GM12875 (cell line): ENCODE measurements around the gene PDE2A.

Experiments used
- H3K4me3 ChIP-seq: one replicate; pipeline ENCODE4 v1.5.1; 2011; ENCODE audit warnings: low read depth, low read length, control low read depth
- TF ChIP-seq, protein P1 (sequence below): IDR thresholded peaks from 2 replicates; pipeline ENCODE4 v1.5.1; 2011; ENCODE audit warnings: low read depth, mild to moderate bottlenecking, control low read depth, inconsistent platforms, low read length, moderate library complexity, borderline replicate concordance; ENCODE audit not compliant: insufficient read depth

Gene PDE2A

DNA sequence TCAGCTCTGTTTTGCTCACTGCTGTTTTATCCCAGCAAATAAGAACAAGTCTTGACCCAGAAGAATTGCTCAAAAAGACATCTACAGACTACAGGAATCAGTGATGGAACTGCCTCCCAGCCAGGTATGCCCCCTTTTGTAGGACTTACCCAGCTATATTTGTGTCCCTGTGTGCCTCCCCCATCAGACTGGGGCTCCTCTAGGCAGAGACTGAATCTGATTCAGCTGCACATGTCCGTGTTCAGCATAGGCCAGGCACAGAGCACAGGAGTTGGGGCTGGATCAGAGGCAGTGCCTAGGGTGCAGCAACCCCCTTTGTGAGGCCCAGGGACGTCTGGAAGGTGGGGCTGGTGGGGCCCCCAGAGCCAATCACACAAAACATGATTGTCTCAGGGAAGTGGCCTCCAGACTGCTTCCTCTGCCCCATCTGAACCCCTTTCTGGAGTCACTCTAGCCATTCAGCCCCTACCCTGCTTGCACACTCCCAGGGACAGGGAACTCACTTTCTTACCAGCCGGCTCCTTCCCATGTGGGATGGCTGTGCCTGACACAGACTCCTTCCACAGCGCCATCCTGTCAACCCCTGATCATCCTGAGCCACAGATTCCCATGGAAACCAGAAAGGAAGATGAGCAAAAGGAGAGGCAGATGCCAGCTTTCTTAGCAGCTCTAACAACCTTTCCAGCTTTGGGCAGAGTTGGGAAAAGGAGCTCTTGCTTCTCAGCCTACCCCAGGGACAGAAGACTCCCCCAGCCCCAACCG lies 24.8 kb downstream of the PDE2A start:
- TF ChIP-seq, protein P1, sequence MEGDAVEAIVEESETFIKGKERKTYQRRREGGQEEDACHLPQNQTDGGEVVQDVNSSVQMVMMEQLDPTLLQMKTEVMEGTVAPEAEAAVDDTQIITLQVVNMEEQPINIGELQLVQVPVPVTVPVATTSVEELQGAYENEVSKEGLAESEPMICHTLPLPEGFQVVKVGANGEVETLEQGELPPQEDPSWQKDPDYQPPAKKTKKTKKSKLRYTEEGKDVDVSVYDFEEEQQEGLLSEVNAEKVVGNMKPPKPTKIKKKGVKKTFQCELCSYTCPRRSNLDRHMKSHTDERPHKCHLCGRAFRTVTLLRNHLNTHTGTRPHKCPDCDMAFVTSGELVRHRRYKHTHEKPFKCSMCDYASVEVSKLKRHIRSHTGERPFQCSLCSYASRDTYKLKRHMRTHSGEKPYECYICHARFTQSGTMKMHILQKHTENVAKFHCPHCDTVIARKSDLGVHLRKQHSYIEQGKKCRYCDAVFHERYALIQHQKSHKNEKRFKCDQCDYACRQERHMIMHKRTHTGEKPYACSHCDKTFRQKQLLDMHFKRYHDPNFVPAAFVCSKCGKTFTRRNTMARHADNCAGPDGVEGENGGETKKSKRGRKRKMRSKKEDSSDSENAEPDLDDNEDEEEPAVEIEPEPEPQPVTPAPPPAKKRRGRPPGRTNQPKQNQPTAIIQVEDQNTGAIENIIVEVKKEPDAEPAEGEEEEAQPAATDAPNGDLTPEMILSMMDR = no peak
- no peak overlapping the region for H3K4me3 ChIP-seq

DNA sequence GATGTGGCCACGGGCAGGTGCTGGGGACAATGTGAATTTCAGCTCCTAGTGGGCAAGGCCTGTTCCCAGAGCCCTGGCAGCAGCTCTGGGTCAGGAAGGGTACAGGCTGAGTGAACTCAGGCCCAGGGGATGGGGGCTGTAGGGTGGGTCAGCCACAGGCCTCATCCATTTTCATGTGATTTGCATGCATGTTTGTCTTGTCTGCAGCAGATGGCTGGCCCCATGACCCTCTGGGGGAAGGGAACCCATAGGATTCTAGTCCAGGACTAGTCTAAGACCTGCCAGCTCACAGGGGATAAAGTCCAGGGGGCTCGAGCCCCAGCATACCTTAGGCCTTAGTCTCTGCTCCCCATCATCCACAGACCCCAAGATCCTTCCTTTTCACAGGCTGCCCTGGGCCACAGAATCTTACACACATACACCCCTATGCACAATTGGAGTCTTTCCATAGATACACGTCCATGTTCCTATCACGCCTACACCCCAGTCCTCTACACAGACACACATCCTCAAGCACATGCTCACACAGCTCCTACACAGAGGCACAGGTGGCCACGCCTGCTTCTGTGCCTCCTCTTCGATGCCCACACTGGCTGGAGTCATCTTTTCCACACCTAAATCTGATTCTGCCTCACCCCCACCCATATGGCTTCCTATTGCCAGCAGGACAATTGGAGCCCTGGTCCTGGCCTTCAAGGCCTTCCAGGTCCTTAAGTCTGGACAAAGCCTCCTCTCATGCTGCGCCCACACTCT lies 25.7 kb downstream of the PDE2A start:
- TF ChIP-seq, protein P1 = no peak

DNA sequence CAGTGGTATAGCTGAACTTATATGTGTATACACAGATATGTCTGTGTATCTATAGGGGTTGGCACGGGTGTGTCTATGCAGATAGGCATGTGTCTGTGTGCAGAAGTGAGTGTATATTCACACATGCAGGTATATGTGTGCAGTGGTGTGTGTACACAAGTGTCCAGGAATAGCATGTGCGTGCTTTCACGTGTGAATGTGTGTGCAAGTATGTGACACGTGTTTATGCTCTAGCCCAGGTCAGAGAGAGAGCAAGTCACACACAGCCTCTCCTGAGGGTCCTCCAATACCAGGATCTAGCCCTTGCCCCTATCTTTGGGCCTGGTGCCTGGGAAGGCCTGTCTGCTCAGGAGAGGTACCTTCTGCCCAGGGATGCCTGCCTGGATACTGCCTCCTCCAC lies 26.3 kb downstream of the PDE2A start:
- no peak overlapping the region for H3K4me3 ChIP-seq
- TF ChIP-seq, protein P1 = no peak

More for the DNA sequence above, 25.7 kb downstream of the PDE2A start:
- no peak overlapping the region for H3K4me3 ChIP-seq

DNA sequence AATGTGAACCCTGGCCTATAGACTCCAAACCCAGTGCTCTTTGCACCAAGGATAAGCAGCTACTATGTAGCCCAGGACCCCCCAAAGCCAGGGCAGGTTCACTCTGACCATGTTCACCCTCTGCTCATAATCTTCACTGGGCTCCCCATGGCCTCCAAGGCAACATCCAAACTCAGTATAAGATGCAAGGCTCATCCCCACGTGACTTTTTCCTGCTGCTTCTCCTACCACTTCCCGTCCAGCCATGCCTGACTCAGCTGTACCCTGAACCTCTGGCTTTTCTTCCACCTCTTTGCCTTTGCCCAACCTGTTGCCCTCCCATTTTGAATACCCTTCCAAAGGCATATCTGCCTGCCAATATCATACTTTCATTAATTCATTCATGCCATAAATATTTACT lies 27.8 kb downstream of the PDE2A start:
- no peak overlapping the region for H3K4me3 ChIP-seq
- TF ChIP-seq, protein P1 = no peak

DNA sequence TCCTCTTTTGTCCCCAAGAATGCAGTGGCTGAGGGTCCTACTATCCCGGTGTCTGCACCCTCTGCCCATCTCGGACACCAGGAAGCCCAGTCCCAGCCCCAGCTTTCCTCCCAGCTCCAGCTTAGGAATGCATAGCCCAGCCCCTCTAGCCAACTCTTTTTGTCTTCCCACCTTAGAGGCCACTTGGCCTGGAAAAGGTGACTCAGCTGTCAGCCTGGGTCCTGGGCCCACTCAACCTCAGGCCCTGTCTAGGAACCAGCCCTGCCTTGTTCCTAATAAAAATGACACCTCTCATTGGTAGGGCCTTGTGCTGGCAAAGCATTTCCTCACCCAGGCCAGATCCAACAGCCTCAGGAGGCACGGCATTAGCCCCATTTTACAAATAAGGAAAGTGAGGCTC lies 28.2 kb downstream of the PDE2A start:
- TF ChIP-seq, protein P1 = no peak
- no peak overlapping the region for H3K4me3 ChIP-seq

DNA sequence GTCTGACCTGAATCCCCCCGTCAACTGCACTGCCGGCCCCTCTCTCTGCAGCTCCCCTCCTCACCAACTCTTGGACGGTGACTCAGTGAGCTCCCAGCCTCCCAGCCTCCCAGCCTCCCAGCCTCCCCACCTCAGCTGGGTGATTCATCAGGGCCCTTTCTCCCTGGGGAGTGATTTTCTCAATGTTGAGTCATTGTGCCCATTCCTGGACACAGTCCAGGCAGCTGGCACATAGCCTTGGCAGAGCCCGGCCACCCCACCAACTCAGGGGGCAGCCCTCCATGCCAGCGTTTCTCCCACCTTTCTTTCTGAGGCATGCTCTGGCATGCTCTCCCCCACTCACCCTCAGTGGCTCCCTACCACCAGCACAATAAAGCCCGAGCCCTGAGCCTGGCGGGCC lies 30.7 kb downstream of the PDE2A start:
- no peak overlapping the region for H3K4me3 ChIP-seq
- TF ChIP-seq, protein P1 = no peak

DNA sequence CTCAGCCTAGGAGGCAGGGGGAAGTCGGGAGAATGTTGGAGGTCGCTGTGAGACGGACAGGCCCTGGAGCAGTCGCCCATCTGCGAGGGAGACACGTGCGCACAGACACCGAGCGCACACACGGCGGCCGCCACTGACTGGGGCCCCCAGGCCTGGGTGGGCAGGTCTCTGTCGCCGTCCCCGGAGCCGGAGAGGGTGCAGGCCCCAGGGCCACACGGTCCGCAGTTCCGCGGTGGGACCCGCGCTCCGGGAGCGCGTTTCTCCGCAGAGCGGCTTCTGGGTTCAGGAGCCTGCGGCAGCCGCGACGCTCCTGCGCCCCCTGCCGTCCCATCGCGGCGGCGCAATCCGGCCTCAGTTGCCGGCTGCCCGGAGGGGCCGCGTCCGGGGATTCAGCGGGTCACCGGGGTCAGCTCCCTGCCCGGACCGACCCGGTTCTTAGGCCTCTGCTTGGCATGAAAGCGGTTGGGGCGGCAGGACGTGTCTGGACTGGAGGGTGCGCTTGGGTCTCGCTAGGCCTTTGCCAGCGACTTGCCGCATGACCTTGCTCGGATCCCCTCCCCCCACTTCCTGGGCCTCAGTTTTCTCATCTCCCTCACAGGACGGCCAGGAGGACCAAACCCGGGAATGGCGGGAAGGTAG lies 31.2 kb downstream of the PDE2A start:
- peak overlapping the region; percentile 29 for H3K4me3 ChIP-seq
- TF ChIP-seq, protein P1 = peak; percentile 98
